AG04450 (cell line): ENCODE measurements around the gene GGA2. TPM values are rescaled to one million over a fixed set of nuclear protein-coding genes. Genes with fewer than 3 reads are reported as not detected.

ENCODE experiments used
- CTCF ChIA-PET: fragments of 300-600, 350-600 bp; formaldehyde crosslinking; extraction: SDS; loops from one replicate; lab custom pipeline; 2022; ENCODE audit warnings: antibody characterized with exemption, inconsistent platforms; lab: Charles Lee
- POLR2A ChIA-PET: fragments of 350-600 bp; formaldehyde crosslinking; extraction: SDS; loops from one replicate; lab custom pipeline; 2021; ENCODE audit warnings: antibody characterized with exemption, inconsistent platforms; lab: Yijun Ruan, JAX
- DNase-seq: peaks from one replicate; pipeline ENCODE4 v3.0.0-alpha.2; 2011; ENCODE audit warnings: low read depth, low spot score
- H3K27ac ChIP-seq: one replicate; pipeline ENCODE4 v1.5.1; 2012; ENCODE audit warnings: low read depth, low read length, control low read depth
- H3K27me3 ChIP-seq: one replicate; pipeline ENCODE4 v1.6.0; 2012; ENCODE audit warnings: low read length; ENCODE audit not compliant: control insufficient read depth, insufficient read depth
- H3K4me3 ChIP-seq: 2 replicates; pipeline ENCODE4 v1.5.1; 2011; ENCODE audit warnings: mild to moderate bottlenecking, low read depth, low read length, control low read depth
- H3K9me3 ChIP-seq: 2 replicates; pipeline ENCODE4 v1.5.1; 2012; ENCODE audit warnings: low read length; ENCODE audit not compliant: control insufficient read depth, insufficient read depth
- polyA plus RNA-seq: library from polyadenylated mRNA; depleted of rRNA; stranded (reverse); fragments of >200 nt; gene quantifications from 2 replicates; pipeline ENCODE4 v1.2.3, GENCODE V29; 2011
- TF ChIP-seq, protein P1 (sequence below): IDR thresholded peaks from 2 replicates; pipeline ENCODE4 v1.5.1; 2011; ENCODE audit warnings: low read depth, low read length, control low read depth, inconsistent platforms

GGA2 gene
- polyA plus RNA-seq, 1 experiment, result 42.5 TPM

DNA sequence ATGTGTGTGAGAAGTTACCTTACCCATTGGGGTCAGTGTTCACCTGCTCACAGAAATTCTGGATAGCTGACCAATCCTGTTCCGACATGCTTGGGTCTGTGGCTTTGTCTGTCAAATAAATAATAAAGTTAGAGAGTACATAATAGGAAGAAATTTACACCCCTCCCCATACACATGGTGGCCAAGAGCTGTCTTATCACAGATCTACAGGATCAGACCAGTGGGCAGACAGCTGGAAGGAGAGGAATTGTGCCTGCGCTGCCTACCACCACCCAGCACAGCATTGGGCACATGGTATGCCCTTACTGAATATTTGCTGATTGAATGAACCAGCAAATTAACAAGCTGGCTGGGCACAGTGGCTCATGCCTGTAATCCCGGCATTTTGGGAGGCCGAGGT lies 14.6 kb downstream of the GGA2 start:
- Histone ChIP-seq H3K9me3 (no peaks in the 10 kb centered on the region), H3K27me3 (no peaks in the 10 kb centered on the region), H3K27ac (no peak overlapping the region), H3K4me3 (no peak overlapping the region)
- POLR2A ChIA-PET, result no interaction called here
- TF ChIP-seq, protein P1, sequence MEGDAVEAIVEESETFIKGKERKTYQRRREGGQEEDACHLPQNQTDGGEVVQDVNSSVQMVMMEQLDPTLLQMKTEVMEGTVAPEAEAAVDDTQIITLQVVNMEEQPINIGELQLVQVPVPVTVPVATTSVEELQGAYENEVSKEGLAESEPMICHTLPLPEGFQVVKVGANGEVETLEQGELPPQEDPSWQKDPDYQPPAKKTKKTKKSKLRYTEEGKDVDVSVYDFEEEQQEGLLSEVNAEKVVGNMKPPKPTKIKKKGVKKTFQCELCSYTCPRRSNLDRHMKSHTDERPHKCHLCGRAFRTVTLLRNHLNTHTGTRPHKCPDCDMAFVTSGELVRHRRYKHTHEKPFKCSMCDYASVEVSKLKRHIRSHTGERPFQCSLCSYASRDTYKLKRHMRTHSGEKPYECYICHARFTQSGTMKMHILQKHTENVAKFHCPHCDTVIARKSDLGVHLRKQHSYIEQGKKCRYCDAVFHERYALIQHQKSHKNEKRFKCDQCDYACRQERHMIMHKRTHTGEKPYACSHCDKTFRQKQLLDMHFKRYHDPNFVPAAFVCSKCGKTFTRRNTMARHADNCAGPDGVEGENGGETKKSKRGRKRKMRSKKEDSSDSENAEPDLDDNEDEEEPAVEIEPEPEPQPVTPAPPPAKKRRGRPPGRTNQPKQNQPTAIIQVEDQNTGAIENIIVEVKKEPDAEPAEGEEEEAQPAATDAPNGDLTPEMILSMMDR, result no peak
- CTCF ChIA-PET, result interaction anchor here (0.9 to 1.5 kb wide), 2 partner anchors 60 to 61 kb away, joined by 3 read pairs; no protein-coding TSS in a partner anchor
- no peak for DNase-seq

DNA sequence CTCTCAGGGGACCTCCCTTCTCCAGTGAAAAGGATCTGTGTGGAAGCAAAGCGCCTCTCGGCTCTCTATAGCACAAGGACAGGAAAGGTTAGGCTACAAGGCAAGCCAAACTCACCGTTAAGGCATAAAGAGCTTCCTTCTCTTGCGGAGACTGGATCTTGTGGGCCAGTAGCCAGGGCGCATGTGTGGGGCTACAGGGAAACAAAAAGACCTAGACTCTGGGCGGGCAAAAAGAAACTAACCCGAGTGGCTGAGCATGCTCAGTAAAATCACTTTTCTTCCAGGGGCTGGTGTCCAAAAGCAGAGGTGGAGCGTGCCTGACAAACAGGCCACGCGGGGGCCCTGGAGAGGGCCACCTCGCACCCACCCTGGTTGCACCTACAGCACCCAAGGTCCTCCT lies 16.1 kb downstream of the GGA2 start:
- Histone ChIP-seq H3K27me3 (no peaks in the 10 kb centered on the region), H3K27ac (peak overlapping the region; percentile 2), H3K9me3 (no peaks in the 10 kb centered on the region), H3K4me3 (no peak overlapping the region)
- ChIA-PET CTCF (no interaction called here), POLR2A (no interaction called here)
- DNase-seq, result no peak
- TF ChIP-seq, protein P1, result no peak

DNA sequence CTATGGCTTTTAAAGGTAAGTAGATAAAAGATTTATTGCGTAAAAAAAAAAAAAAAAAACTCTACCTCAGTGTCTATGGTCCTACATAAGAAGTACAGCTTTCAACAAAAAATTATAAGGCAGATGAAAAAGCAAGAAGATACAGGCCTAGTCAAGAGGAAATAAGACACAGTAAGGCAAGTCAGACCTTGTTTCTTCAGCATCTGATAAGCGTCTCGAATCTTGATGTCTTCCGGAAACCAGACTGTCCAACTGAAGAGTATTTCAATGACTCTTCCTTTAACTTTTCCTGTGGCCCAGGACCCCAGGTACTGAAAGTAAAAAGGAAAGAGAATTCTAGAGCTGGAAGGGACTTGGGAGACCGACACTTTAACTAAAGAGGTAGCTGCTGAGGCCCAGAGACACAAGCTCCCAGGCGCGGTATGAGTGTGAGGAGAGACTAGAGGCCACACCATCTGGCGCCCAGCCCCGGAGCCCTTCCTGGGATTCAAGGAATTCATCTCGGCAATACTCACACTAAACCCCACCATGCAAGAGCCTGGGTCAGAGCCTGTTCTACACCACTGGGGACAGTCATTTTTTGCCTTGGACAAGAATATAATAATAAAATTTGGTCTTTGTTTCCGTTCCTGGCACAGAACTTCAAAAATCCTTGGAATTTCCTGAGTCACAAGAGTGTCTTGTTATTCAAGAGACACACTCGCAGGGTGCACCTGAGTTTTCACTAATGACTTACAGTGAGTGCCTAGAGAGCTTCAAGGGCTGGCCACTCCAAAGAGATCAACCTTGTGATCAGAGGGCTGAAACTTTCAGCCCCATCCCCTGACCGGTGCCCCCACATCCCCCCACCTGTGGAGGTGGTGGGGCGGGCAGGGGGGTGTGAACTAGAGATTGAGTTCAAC lies 18.6 kb downstream of the GGA2 start:
- Histone ChIP-seq H3K27me3 (no peaks in the 10 kb centered on the region), H3K4me3 (no peak overlapping the region), H3K27ac (peak overlapping the region; percentile 11), H3K9me3 (no peaks in the 10 kb centered on the region)
- DNase-seq, result no peak
- ChIA-PET CTCF (interaction anchor here (0.6 kb wide), 1 partner anchor 648 kb away, joined by 12 read pairs; no protein-coding TSS in a partner anchor), POLR2A (no interaction called here)
- TF ChIP-seq, protein P1, result no peak

DNA sequence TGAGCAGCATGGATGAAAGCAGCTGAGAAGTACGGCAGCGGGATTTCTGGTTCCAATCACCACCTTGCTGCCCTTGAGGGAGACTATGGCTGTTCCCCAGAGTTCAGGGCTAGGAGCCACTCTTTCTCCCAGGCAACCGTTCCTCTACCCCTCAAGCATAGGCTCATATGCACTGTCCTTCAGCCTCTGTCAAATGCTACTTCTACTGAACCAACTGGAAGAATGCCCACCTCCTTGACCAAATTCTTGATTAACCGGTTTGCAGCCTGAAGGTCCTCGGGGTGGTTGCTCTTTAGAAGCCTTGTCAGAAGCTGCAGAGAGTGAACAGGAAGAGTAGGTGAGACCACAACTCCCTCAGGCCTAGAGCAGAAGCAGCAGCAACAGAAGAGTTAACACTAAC lies 23.8 kb downstream of the GGA2 start:
- no peak overlapping the region for H3K27ac ChIP-seq
- no peak for DNase-seq
- no peaks in the 10 kb centered on the region for H3K27me3 ChIP-seq
- ChIA-PET POLR2A (no interaction called here), CTCF (no interaction called here)
- no peak overlapping the region for H3K4me3 ChIP-seq
- H3K9me3 ChIP-seq, result no peaks in the 10 kb centered on the region
- TF ChIP-seq, protein P1, result no peak

DNA sequence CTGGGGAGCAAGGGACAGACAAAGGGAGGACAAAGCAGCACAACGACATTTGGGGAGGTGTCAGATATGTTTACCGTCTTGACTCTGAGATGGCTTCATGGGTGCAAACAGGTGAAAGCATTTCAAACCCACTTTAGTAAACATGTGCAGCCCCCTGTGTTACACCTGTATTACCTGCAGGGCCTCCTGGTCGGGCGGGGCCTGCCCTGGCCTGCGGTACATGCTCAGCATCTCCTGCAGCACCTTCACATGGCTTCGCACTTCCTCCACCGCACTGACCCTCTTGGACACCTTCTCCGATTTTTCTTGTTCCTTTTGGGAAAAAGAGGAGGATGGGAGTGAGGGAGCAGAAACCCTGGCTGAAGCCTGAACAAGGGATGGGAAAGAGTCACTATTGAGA lies 24.5 kb downstream of the GGA2 start:
- TF ChIP-seq, protein P1, result no peak
- ChIA-PET POLR2A (no interaction called here), CTCF (no interaction called here)
- DNase-seq, result no peak
- Histone ChIP-seq H3K27ac (no peak overlapping the region), H3K27me3 (no peaks in the 10 kb centered on the region), H3K9me3 (no peaks in the 10 kb centered on the region), H3K4me3 (no peak overlapping the region)
